ENCODE data around the gene APOL5. TPM values are rescaled to one million over a fixed set of nuclear protein-coding genes. Genes with fewer than 3 reads are reported as not detected.

Gene APOL5
- total RNA-seq, 2 donors from 2014 or later: not detected

DNA sequence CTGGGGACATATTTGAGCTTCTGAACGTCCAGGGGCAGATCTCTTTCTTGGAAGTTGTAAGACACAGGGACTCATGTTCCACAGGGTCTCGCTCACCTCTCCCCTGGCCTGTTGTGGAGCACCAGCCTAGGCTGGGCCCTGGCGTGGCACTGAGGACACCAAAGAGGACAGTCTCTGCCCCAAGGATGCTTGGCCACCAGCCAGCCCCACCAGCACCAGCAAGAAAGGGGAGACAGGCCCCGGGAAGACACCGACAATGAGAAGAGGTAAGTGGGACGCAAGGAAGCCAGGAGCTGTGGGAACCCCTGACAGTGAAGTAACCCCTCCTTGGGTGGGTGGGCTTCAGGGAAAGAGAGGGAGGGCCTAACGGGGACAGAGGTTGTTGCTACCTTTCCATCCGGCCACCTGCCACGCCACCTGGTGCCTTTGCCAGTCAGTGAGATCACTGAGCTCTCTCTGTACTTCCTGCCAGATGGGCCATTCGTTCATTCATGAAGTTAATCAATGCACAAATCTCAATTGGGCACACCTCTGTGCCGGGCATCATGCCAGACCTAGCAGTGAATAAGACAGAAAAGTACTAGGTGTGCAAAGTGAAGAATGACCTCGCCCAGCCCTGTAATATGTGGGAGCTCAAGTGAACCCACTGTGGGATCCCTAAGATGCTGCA, 11.1 kb downstream of the APOL5 start:
- TF ChIP-seq, protein P1, sequence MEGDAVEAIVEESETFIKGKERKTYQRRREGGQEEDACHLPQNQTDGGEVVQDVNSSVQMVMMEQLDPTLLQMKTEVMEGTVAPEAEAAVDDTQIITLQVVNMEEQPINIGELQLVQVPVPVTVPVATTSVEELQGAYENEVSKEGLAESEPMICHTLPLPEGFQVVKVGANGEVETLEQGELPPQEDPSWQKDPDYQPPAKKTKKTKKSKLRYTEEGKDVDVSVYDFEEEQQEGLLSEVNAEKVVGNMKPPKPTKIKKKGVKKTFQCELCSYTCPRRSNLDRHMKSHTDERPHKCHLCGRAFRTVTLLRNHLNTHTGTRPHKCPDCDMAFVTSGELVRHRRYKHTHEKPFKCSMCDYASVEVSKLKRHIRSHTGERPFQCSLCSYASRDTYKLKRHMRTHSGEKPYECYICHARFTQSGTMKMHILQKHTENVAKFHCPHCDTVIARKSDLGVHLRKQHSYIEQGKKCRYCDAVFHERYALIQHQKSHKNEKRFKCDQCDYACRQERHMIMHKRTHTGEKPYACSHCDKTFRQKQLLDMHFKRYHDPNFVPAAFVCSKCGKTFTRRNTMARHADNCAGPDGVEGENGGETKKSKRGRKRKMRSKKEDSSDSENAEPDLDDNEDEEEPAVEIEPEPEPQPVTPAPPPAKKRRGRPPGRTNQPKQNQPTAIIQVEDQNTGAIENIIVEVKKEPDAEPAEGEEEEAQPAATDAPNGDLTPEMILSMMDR (conservative IDR thresholded peaks at IDR 0.05): no peak
- Mint-ChIP-seq H3K27ac (no peak overlapping the region), H3K36me3 (ENCODE audit: low read depth) (no peaks in the 10 kb centered on the region), H3K4me1 (no peaks in the 10 kb centered on the region), H3K9me3 (no peaks in the 10 kb centered on the region), H3K27me3 (ENCODE audit: insufficient read depth) (peaks cover 2% of the 10 kb centered on the region), H3K4me3 (no peak overlapping the region)
- Histone ChIP-seq H3K4me1 (ENCODE audit: control insufficient read depth, insufficient read depth, low read length) (no peaks in the 10 kb centered on the region), H3K27me3 (ENCODE audit: control insufficient read depth, insufficient read depth, low read length, poor library complexity, severe bottlenecking) (no peaks in the 10 kb centered on the region), H3K9me3 (ENCODE audit: control insufficient read depth, low read length) (no peaks in the 10 kb centered on the region), H3K4me3 (ENCODE audit: low read length) (no peak overlapping the region), H3K36me3 (ENCODE audit: control insufficient read depth, insufficient read depth, low read length) (no peaks in the 10 kb centered on the region), H3K27ac (ENCODE audit: low read depth, low read length) (no peak overlapping the region), H3K9ac (ENCODE audit: extremely low read depth, low read length, poor library complexity, severe bottlenecking) (no peak overlapping the region)
- no peak for DNase-seq
- WGBS, 2 experiments (ENCODE audit: insufficient coverage in 1 of 2, insufficient read length in 1 of 2): 88 to 92% methylated on average over 8 to 12 of the region's 12 CpGs

- H3K4me1 ChIP-seq (ENCODE audit: control insufficient read depth, insufficient read depth, low read length): no peaks in the 10 kb centered on the region
- no peak overlapping the region for H3K27ac Mint-ChIP-seq
- no peak overlapping the region for H3K27ac ChIP-seq (ENCODE audit: low read depth, low read length)
- DNase-seq: no peak
- no peaks in the 10 kb centered on the region for H3K9me3 ChIP-seq (ENCODE audit: control insufficient read depth, low read length)
- no peak overlapping the region for H3K4me3 Mint-ChIP-seq
- no peaks in the 10 kb centered on the region for H3K36me3 Mint-ChIP-seq (ENCODE audit: low read depth)
- TF ChIP-seq, protein P1 (conservative IDR thresholded peaks at IDR 0.05): no peak
- H3K27me3 Mint-ChIP-seq (ENCODE audit: insufficient read depth): peaks cover 2% of the 10 kb centered on the region
- 100% methylated on average over 2 of the region's 2 CpGs; no CpG with 5 or more reads in 1 of the 2 experiments for WGBS, 2 experiments (ENCODE audit: insufficient coverage in 1 of 2, insufficient read length in 1 of 2)
- no peaks in the 10 kb centered on the region for H3K9me3 Mint-ChIP-seq
- H3K4me3 ChIP-seq (ENCODE audit: low read length): no peak overlapping the region
- H3K9ac ChIP-seq (ENCODE audit: extremely low read depth, low read length, poor library complexity, severe bottlenecking): no peak overlapping the region
- H3K4me1 Mint-ChIP-seq: no peaks in the 10 kb centered on the region
- no peaks in the 10 kb centered on the region for H3K36me3 ChIP-seq (ENCODE audit: control insufficient read depth, insufficient read depth, low read length)
- no peaks in the 10 kb centered on the region for H3K27me3 ChIP-seq (ENCODE audit: control insufficient read depth, insufficient read depth, low read length, poor library complexity, severe bottlenecking)
Observed at GRCh38 chr22:35729309-35729698, 11.6 kb downstream of the APOL5 start.

- WGBS, 2 experiments (ENCODE audit: insufficient coverage in 1 of 2, insufficient read length in 1 of 2): 84 to 89% methylated on average over 5 to 10 of the region's 10 CpGs
- H3K4me3 ChIP-seq (ENCODE audit: low read length): no peak overlapping the region
- Mint-ChIP-seq H3K27me3 (ENCODE audit: insufficient read depth) (peaks cover 2% of the 10 kb centered on the region), H3K9me3 (peaks cover 8% of the 10 kb centered on the region), H3K4me1 (no peaks in the 10 kb centered on the region), H3K27ac (no peak overlapping the region), H3K36me3 (ENCODE audit: low read depth) (peaks cover 5% of the 10 kb centered on the region), H3K4me3 (no peak overlapping the region)
- H3K9ac ChIP-seq (ENCODE audit: extremely low read depth, low read length, poor library complexity, severe bottlenecking): no peak overlapping the region
- H3K36me3 ChIP-seq (ENCODE audit: control insufficient read depth, insufficient read depth, low read length): no peaks in the 10 kb centered on the region
- H3K27ac ChIP-seq (ENCODE audit: low read depth, low read length): no peak overlapping the region
- H3K27me3 ChIP-seq (ENCODE audit: control insufficient read depth, insufficient read depth, low read length, poor library complexity, severe bottlenecking): no peaks in the 10 kb centered on the region
- peaks cover 8% of the 10 kb centered on the region for H3K9me3 ChIP-seq (ENCODE audit: control insufficient read depth, low read length)
- no peaks in the 10 kb centered on the region for H3K4me1 ChIP-seq (ENCODE audit: control insufficient read depth, insufficient read depth, low read length)
- TF ChIP-seq, protein P1 (conservative IDR thresholded peaks at IDR 0.05): no peak
- DNase-seq: no peak
Observed at GRCh38 chr22:35731321-35731720, 13.6 kb downstream of the APOL5 start.
